Measurements from ENCODE around the gene PAGR1.

- TF ChIP-seq CTCF (IDR thresholded peaks at IDR 0.05; ENCODE audit: low read depth, low read length), result no peak
- TF ChIP-seq POLR2A (IDR thresholded peaks at IDR 0.05; ENCODE audit: extremely low read depth, insufficient read length), result no peak
- no peak for TF ChIP-seq MAX (IDR thresholded peaks at IDR 0.05; ENCODE audit: low read depth, low read length)
- TF ChIP-seq MYC (IDR thresholded peaks at IDR 0.05; ENCODE audit: low read depth, low read length), result no peak
These were observed 21.7 kb upstream of the PAGR1 start for GRCh38 chr16:29794231-29794710.
